PFSK-1 (cell line): ENCODE data around the gene LRRC26.

Source experiments
- FOXP2 ChIP-seq: optimal IDR thresholded peaks from 2 replicates; pipeline ENCODE3; 2011; ENCODE audit warnings: borderline replicate concordance, control low read depth, inconsistent platforms; ENCODE audit not compliant: insufficient read depth; ENCODE audit errors: extremely low read length, extremely low read depth
- POLR2AphosphoS5 ChIP-seq: IDR thresholded peaks from 2 replicates; pipeline ENCODE4 v1.6.1; 2012; ENCODE audit warnings: low read depth, mild to moderate bottlenecking, control low read depth, low read length, moderate library complexity
- SIN3A ChIP-seq: IDR thresholded peaks from 2 replicates; pipeline ENCODE4 v1.6.1; 2012; ENCODE audit warnings: mild to moderate bottlenecking, low read length, moderate library complexity, borderline replicate concordance; ENCODE audit not compliant: insufficient read depth
- TAF1 ChIP-seq: IDR thresholded peaks from 2 replicates; pipeline ENCODE4 v1.6.1; 2012; ENCODE audit warnings: low read length, control low read depth, borderline replicate concordance; ENCODE audit not compliant: insufficient read depth
- TF ChIP-seq, protein P1 (sequence below), 2 experiments: IDR thresholded peaks; 2 replicates each; pipeline versions ENCODE4 v1.6.1 to v1.8.0; 2011 to 2012; ENCODE audit warnings: low read depth in 2 of 2, low read length in 2 of 2, control low read depth in 1 of 2, inconsistent platforms in 1 of 2, mild to moderate bottlenecking in 1 of 2, moderate library complexity in 1 of 2; ENCODE audit not compliant: insufficient read depth in 1 of 2

The LRRC26 gene

DNA sequence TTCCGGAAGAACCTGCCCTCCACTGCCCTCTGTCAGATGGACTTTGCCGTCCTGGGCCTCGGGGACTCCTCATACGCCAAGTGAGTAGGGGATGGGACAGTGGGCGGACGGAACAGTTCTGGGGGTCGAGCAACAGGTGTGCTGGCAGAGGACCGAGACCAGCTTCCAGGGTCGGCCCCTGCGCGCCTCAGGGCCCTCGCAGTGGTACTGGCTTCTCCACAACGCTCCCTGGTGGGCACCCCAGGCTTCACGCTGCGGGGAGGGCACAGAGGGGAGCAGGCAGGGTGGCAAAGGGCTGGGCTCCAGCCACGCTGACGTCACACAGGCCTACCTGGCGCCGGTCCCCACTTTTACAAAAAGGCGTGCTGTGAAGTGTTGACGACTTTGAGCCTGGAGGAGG, 42.7 kb upstream of the LRRC26 start:
- TF ChIP-seq, protein P1, sequence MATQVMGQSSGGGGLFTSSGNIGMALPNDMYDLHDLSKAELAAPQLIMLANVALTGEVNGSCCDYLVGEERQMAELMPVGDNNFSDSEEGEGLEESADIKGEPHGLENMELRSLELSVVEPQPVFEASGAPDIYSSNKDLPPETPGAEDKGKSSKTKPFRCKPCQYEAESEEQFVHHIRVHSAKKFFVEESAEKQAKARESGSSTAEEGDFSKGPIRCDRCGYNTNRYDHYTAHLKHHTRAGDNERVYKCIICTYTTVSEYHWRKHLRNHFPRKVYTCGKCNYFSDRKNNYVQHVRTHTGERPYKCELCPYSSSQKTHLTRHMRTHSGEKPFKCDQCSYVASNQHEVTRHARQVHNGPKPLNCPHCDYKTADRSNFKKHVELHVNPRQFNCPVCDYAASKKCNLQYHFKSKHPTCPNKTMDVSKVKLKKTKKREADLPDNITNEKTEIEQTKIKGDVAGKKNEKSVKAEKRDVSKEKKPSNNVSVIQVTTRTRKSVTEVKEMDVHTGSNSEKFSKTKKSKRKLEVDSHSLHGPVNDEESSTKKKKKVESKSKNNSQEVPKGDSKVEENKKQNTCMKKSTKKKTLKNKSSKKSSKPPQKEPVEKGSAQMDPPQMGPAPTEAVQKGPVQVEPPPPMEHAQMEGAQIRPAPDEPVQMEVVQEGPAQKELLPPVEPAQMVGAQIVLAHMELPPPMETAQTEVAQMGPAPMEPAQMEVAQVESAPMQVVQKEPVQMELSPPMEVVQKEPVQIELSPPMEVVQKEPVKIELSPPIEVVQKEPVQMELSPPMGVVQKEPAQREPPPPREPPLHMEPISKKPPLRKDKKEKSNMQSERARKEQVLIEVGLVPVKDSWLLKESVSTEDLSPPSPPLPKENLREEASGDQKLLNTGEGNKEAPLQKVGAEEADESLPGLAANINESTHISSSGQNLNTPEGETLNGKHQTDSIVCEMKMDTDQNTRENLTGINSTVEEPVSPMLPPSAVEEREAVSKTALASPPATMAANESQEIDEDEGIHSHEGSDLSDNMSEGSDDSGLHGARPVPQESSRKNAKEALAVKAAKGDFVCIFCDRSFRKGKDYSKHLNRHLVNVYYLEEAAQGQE (IDR thresholded peaks at IDR 0.05; ENCODE audit: insufficient read depth in 1 of 2, low read depth in 2 of 2, low read length in 2 of 2) = no peak

DNA sequence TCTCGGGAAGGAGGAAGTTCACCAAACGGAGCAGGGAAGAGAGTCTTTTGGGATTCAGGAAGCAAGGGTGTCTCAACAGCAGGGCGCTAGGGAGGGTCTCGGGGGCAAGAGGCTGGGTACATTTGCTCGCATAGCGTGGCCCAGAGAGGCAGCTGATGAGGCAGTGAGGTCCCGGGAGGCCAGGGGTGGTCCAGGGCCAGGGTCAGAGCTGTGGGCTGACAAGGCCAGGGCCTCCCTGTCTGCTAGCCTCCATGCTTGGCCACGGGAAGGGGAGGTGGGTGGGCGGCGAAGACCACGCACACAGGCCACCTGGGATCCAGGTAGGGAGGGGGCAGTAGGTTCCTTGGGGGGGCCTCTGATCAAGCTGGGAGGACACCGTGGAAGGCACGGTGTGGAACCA, 41.7 kb upstream of the LRRC26 start:
- no peak for TF ChIP-seq FOXP2
- TF ChIP-seq, protein P1 (IDR thresholded peaks at IDR 0.05; ENCODE audit: insufficient read depth in 1 of 2, low read depth in 2 of 2, low read length in 2 of 2) = no peak
- no peak for TF ChIP-seq TAF1
- no peak for TF ChIP-seq SIN3A
- no peak for TF ChIP-seq POLR2AphosphoS5

DNA sequence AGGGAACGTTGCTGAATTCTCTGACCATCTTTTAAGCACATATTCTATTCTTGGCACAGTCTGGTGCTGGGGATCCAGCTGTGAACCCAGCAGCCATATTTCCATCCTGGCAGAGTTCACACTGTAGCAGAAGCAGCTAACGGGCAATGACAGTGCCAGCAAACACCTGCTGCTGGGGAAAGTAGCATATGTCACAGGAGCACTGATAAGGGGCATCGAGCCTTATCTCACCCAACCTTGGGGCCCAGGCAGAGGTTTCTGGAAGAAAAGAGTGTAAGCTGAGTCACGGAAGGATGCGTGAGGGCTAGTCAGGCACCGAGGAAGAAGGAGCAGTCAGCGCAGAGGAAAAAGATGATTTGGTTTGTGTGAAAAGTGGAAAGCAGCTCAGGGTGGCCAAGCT, 36.8 kb upstream of the LRRC26 start:
- TF ChIP-seq POLR2AphosphoS5 (no peak), FOXP2 (no peak), SIN3A (no peak), TAF1 (no peak)
- TF ChIP-seq, protein P1 (IDR thresholded peaks at IDR 0.05; ENCODE audit: insufficient read depth in 1 of 2, low read depth in 2 of 2, low read length in 2 of 2) = no peak

DNA sequence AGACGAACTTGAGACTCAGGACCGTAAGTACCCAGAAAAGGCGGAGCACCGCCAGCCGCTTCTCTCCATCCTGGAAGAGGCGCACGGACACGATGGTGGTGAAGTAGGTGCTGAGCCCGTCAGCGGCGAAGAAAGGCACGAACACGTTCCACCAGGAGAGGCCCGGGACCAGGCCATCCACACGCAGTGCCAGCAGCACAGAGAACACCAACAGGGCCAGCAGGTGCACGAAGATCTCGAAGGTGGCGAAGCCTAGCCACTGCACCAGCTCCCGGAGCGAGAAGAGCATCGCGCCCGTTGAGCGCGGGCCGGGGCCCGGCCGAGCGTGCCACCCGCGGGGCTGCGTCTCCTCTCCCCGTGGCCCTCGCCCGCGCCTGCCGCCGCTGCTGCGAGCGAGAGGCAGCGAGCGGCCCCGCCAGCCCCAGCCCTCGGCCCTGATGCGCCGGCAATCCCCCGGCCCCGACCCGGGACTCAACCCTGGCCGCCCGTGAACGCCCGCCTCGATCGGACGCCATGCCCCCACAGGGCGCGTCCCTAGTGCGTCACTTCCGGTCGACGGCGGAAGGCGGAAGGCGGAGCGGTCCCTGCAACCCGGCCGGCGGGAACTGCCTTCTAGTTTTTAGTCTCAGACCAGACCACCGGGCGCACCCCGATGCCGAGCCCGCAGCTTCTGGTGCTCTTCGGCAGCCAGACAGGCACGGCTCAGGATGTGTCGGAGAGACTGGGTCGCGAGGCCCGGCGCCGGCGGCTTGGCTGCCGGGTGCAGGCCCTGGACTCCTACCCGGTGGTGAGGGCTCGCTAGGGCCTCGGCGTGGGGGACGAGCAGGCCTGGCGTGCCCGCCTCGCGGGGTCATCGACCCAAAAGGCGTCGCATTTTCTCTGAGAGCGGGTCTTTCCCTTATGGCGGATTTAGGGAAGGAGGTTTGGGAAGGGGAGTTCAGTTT, 35.5 kb upstream of the LRRC26 start, which contains the start of the genes NDOR1 and TMEM203:
NDOR1 (plus strand) TSS at position 575 of the 944 bp plus-strand sequence; CDS start at position 653, 78 bp downstream.
TMEM203 (minus strand) TSS at position 523 of the 944 bp plus-strand sequence; CDS start at position 289, 234 bp downstream.
- TF ChIP-seq POLR2AphosphoS5 (peak; percentile 76; the same call in 1 of the 2 replicates), TAF1 (peak; percentile 82; the same call in 1 of the 2 replicates), SIN3A (peak; percentile 74; the same call in 1 of the 2 replicates), FOXP2 (no peak)
- TF ChIP-seq, protein P1 (IDR thresholded peaks at IDR 0.05; ENCODE audit: insufficient read depth in 1 of 2, low read depth in 2 of 2, low read length in 2 of 2) = peak in 1 of 2 experiments; percentile 46; a peak in 1 of 4 replicates
